ENCODE measurements around the gene RAB21.

Gene RAB21

DNA sequence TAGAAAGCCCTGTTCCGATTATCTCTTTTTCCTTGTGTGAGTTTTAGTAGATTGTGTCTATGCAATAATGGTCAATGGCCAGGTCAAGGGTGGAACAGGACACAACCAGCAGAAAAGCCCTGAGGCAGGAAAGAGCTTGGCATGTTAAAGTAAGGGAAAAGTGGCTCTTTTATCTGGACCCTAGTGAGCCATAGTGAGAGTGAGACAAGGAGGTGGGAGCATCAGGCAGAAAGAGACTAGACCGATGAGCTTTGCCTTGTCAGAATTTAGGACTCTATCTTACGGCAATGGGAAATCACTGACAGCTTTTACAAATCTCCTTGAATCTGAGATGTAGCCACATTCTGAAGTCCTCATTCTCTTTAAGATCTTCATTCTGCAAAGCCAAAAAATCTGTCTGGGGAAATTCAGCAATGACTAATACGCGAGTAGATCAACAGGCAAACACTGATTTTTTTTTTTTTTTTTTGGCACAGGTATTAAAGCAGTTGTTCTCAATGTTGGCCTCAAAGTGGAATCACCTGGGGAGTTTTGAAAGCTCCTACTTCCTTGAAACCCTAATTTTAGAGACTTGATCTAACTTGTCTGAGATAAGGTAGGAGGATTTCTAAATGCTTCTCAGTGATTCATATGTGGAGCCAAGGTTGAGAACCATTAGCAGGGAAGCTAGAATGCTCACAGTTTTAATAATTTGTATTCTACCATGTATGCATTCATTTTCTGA is 34.9 kb upstream of the RAB21 start:
- H3K4me3 ChIP-seq (ENCODE audit: low read depth, low read length): no peak overlapping the region
- in situ Hi-C loops (cut with HindIII; ENCODE audit: low pct_ligation_motif_present, low sequenced_read_pairs): no loop called here
- no peak for DNase-seq
- no peak overlapping the region for H3K27ac ChIP-seq
- no peaks in the 10 kb centered on the region for H3K36me3 ChIP-seq (replicated peaks)
- TF ChIP-seq, protein P1, sequence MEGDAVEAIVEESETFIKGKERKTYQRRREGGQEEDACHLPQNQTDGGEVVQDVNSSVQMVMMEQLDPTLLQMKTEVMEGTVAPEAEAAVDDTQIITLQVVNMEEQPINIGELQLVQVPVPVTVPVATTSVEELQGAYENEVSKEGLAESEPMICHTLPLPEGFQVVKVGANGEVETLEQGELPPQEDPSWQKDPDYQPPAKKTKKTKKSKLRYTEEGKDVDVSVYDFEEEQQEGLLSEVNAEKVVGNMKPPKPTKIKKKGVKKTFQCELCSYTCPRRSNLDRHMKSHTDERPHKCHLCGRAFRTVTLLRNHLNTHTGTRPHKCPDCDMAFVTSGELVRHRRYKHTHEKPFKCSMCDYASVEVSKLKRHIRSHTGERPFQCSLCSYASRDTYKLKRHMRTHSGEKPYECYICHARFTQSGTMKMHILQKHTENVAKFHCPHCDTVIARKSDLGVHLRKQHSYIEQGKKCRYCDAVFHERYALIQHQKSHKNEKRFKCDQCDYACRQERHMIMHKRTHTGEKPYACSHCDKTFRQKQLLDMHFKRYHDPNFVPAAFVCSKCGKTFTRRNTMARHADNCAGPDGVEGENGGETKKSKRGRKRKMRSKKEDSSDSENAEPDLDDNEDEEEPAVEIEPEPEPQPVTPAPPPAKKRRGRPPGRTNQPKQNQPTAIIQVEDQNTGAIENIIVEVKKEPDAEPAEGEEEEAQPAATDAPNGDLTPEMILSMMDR (IDR thresholded peaks at IDR 0.05; ENCODE audit: low read depth, low read length, missing control alignments): no peak
- H3K27me3 ChIP-seq (replicated peaks): no peaks in the 10 kb centered on the region

DNA sequence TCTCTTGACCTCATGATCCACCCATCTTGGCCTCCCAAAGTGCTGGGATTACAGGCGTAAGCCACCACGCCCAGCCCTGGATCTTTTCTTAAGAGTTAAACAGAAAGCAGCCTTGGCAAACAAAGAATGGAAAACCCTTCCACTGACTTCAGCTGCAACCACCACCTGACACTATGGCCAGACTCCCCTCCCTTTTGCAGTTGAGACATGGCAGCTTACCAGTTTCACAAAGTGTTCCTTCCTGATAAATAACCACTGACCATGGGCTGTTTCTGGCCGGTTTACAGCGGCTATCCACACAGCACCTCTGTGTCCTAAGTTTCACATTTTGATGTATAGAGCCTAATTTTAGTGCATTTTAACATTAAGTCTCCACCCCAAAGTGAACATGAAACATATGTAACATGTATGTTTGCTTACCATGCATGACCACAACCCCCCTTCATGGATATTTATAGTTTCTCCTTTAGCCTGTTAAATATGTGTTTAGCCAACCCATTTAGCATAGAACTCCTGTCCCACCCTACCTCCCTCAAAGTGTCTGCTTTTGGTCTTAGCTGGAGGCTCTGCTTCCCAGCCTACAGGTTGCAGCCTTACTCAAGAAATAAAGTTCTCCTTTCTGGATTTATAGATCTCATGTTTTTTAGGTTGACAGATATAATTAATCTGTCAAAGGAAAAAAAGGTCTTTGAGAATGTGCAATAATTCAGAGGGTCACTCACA is 32.7 kb upstream of the RAB21 start:
- no peak for DNase-seq
- Histone ChIP-seq H3K36me3 (replicated peaks) (no peaks in the 10 kb centered on the region), H3K27ac (no peak overlapping the region), H3K4me3 (ENCODE audit: low read depth, low read length) (no peak overlapping the region), H3K27me3 (replicated peaks) (no peaks in the 10 kb centered on the region)
- TF ChIP-seq, protein P1 (IDR thresholded peaks at IDR 0.05; ENCODE audit: low read depth, low read length, missing control alignments): no peak
- in situ Hi-C loops (cut with HindIII; ENCODE audit: low pct_ligation_motif_present, low sequenced_read_pairs): no loop called here

DNA sequence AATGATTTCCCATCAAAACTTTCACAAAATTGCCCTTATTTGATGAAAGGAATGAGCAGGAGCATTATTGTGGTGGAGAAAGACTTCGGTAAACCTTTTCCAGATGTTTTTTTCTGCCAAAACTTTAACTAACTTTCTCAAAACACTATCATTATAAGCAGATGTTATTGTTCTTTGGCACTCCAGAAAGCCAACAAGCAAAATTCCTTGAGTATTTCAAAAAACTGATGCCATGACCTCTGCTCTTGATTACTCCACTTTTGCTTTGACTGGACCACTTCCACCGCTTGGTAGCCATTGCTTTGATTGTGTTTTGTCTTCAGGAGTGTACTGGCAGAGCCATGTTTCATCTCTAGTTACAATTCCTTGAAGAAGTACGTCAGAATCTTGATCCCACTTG is 29.7 kb upstream of the RAB21 start:
- Histone ChIP-seq H3K27me3 (replicated peaks) (no peaks in the 10 kb centered on the region), H3K36me3 (replicated peaks) (no peaks in the 10 kb centered on the region), H3K27ac (no peak overlapping the region), H3K4me3 (ENCODE audit: low read depth, low read length) (no peak overlapping the region)
- in situ Hi-C loops (cut with HindIII; ENCODE audit: low pct_ligation_motif_present, low sequenced_read_pairs): no loop called here
- TF ChIP-seq, protein P1 (IDR thresholded peaks at IDR 0.05; ENCODE audit: low read depth, low read length, missing control alignments): no peak
- DNase-seq: no peak

DNA sequence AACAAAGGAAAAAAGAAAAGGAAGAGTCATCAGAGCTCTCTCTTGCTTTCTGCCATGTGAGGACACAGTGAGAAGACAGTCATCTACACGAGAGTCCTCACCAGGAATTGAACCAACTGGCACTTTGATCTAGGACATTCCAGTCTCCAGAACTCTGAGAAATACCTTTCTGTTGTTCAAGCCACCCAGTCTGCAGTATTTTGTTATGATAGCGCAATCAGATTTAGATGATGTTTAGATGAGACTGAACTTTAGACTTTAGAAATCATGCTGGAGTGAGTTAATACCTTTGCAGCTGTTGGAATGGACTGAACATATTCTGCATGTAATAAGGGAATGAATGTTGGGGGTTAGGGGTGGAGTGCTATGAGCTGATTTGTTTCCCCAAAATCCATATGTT is 28.1 kb upstream of the RAB21 start:
- no peak overlapping the region for H3K27ac ChIP-seq

DNA sequence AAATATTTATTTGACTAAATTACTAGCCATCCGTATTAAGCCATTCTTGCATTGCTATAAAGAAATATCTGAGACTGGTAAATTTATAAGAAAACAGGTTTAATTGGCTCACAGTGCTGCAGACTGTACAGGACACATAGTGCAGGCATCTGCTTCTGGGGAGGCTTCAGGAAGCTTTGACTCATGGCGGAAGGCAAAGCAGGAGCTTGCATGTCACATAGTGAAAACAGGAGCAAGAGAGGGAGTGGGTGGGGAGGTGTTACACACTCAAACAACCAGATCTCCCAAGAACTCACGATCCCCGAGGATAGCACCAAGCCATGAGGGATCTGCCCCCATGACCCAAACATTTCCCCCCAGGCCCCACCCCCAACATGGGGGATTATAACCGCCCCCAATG is 26.7 kb upstream of the RAB21 start:
- in situ Hi-C loops (cut with HindIII; ENCODE audit: low pct_ligation_motif_present, low sequenced_read_pairs): no loop called here
- DNase-seq: no peak
- TF ChIP-seq, protein P1 (IDR thresholded peaks at IDR 0.05; ENCODE audit: low read depth, low read length, missing control alignments): no peak
- H3K27ac ChIP-seq: no peak overlapping the region
- H3K4me3 ChIP-seq (ENCODE audit: low read depth, low read length): no peak overlapping the region
- no peaks in the 10 kb centered on the region for H3K27me3 ChIP-seq (replicated peaks)
- H3K36me3 ChIP-seq (replicated peaks): no peaks in the 10 kb centered on the region

More for the DNA sequence above, 28.1 kb upstream of the RAB21 start:
- no peaks in the 10 kb centered on the region for H3K27me3 ChIP-seq (replicated peaks)
- no peaks in the 10 kb centered on the region for H3K36me3 ChIP-seq (replicated peaks)
- no peak overlapping the region for H3K4me3 ChIP-seq (ENCODE audit: low read depth, low read length)
- TF ChIP-seq, protein P1 (IDR thresholded peaks at IDR 0.05; ENCODE audit: low read depth, low read length, missing control alignments): no peak
- in situ Hi-C loops (cut with HindIII; ENCODE audit: low pct_ligation_motif_present, low sequenced_read_pairs): no loop called here
- no peak for DNase-seq

Measured in brain microvascular endothelial cell (primary cell).